G401 (cell line): ENCODE measurements around the gene TTC13. TPM values are rescaled to one million over a fixed set of nuclear protein-coding genes. Genes with fewer than 3 reads are reported as not detected.
A peak's percentile ranks its signal among the peaks of the same experiment; 100 is the strongest.

Experiments
- DNase-seq: peaks from one replicate; pipeline ENCODE4 v3.0.0-alpha.2; 2015; ENCODE audit warnings: low spot score
- in situ Hi-C: cut with HindIII; loops from 2 replicates; pipeline ENCODE4 v1.10.0; 2016; ENCODE audit warnings: low sequenced_read_pairs, mixed read lengths
- total RNA-seq: library from RNA; depleted of rRNA; stranded (reverse); fragments of >200 nt; shearing (Covaris generic); gene quantifications from 2 replicates; pipeline ENCODE4 v1.2.3, GENCODE V29; 2014; rRNA removed

The TTC13 gene
- total RNA-seq, 1 experiment from 2014 or later, result 14.8 TPM

GRCh38 chr1:230864441-230864840 lies 114.2 kb downstream of the TTC13 start:
- in situ Hi-C loops, result no loop called here
- DNase-seq, result no peak

DNA sequence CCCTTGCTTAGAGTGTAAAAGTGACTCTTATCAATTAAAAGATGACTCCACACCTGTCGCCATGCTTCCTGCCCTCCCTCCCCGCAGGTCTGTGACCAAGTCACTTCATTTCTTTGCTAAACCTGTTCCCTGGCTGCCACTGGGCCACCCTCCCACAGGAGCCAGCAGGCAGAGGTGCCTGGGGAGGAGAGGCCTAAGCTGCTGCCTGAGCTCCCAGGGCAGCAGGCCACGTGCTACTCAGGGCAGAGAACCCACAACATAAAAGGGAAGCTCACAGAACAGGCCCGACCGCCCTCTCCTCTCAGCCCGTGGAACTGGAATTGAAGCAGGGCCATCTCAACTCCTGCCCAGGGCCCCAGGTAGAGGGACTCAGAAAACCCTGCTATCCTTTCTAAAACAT lies 115.2 kb downstream of the TTC13 start:
- in situ Hi-C loops, result no loop called here
- DNase-seq, result no peak

GRCh38 chr1:230861970-230862595 lies 116.6 kb downstream of the TTC13 start:
- in situ Hi-C loops, result no loop called here
- DNase-seq, result no peak

DNA sequence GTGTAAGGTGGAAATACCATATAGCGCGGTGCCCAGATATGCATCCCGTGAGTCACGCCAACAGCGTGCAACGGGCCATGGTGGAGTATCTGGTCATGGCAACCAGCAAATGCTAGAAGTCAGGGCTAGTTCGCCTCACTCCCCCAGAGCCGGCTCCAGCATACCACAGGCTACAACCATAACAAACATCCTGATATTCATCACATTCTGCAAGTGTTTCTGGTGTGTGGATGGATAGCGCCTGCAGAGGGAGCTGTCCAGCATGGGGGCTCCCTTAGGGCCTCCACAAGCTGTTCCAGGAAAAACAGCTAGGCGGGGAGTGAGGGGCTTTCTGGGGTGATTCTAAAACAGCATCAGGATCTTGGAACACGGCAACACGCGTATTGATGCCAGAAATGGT lies 117.2 kb downstream of the TTC13 start:
- DNase-seq, result no peak
- in situ Hi-C loops, result no loop called here

GRCh38 chr1:230860617-230861384 lies 117.9 kb downstream of the TTC13 start:
- in situ Hi-C loops, result no loop called here
- DNase-seq, result no peak

GRCh38 chr1:230858918-230859729 lies 119.5 kb downstream of the TTC13 start:
- in situ Hi-C loops, result no loop called here
- DNase-seq, result peak; percentile 33

GRCh38 chr1:230858236-230858820 lies 120.3 kb downstream of the TTC13 start:
- no peak for DNase-seq
- in situ Hi-C loops, result no loop called here

DNA sequence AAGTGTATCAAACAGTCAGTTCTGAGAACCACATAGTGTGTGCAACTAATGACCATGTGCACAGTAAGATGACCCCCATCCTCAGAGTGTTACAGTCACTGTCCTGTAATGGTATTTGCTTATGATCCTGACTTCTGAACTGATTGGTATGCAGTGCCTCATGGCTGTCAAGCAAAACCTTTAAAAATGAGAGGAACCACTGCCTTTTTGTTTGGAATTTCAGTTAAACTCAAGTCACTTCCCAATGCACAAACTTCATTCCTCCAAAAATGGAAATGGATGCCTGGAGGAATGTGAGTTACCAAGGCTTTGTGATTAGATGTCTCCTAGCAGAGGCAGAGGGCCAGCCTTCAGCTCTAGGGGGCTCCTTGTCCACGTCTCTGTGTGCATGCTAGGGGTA lies 120.8 kb downstream of the TTC13 start:
- DNase-seq, result no peak
- in situ Hi-C loops, result no loop called here

DNA sequence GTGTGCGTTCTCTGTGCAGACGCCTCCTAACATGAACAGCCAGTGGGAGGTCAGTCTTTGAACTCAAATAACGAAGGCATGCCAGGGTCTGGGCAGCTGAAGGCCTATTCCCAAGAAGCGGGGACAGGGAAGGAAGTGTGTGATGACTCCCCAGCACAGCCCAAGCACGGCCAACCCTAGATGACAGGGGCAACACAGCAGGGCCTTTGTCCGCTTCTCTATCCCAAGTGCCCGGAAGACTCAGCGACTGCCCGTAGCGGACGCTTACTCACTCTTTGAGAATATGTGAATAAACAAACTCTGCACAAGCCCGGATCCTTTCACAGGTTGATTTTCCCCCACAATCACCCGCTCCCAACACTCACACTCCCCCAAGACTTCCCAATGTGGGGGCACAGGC lies 121.6 kb downstream of the TTC13 start:
- no peak for DNase-seq

More for the DNA sequence above, 121.6 kb downstream of the TTC13 start:
- in situ Hi-C loops, result no loop called here

Other genes with a start within 250 kb of the TTC13 start
- 0.20 TPM in 1 of 2 replicates, not detected in the other for gene CAPN9, start 231.5 kb downstream of the TTC13 start, total RNA-seq
- gene C1orf198, start 110.3 kb downstream of the TTC13 start, total RNA-seq, result 22.6 and 35.6 TPM in 2 replicates
- gene ARV1, start 233 bp upstream of the TTC13 start, total RNA-seq, result 12.2 and 13.5 TPM in 2 replicates
- gene FAM89A, start 61.4 kb upstream of the TTC13 start, total RNA-seq, result 0.74 and 3.1 TPM in 2 replicates
- not detected in 2 replicates for gene TRIM67, start 183.2 kb upstream of the TTC13 start, total RNA-seq